HEK293 (cell line): ENCODE results near the gene SLC7A6.
A peak's percentile ranks its signal among the peaks of the same experiment; 100 is the strongest.

Experiments used
- CTCF ChIA-PET: fragments of 350-600 bp; formaldehyde crosslinking; extraction: SDS; loops from one replicate; lab custom pipeline; 2021; ENCODE audit warnings: antibody characterized with exemption; lab: Yijun Ruan, JAX
- POLR2A ChIA-PET: fragments of 300-600 bp; formaldehyde crosslinking; extraction: SDS; loops from one replicate; lab custom pipeline; 2020; ENCODE audit warnings: antibody characterized with exemption, inconsistent platforms; lab: Yijun Ruan, JAX
- H3K27ac ChIP-seq: fragments of 200-500 bp; sonication (Bioruptor generic); 2 replicates; pipeline ENCODE4 v1.5.1; 2014; ENCODE audit warnings: low read depth, low read length, control low read depth, inconsistent platforms; ENCODE audit errors: extremely low read depth
- H3K36me3 ChIP-seq, 2 experiments: fragments of 200-500 bp in 1 of 2; sonication (Bioruptor generic) in 1 of 2; 1 replicate in 1 of 2; 2 replicates in 1 of 2; pipeline ENCODE4 v1.5.1; 2014 to 2017; ENCODE audit warnings: inconsistent platforms in 2 of 2, low read length in 2 of 2; ENCODE audit not compliant: control insufficient read depth in 2 of 2, insufficient read depth in 1 of 2
- H3K4me1 ChIP-seq: fragments of 200-500 bp; sonication (Bioruptor generic); 2 replicates; pipeline ENCODE4 v1.5.1; 2014; ENCODE audit warnings: mild to moderate bottlenecking, low read length, inconsistent platforms; ENCODE audit not compliant: control insufficient read depth, insufficient read depth
- H3K4me3 ChIP-seq: 2 replicates; pipeline ENCODE4 v1.5.1; 2011; ENCODE audit warnings: low read depth, mild to moderate bottlenecking, control low read depth, low read length, moderate library complexity
- H3K9me3 ChIP-seq: fragments of 200-500 bp; sonication (Bioruptor generic); 2 replicates; pipeline ENCODE4 v1.5.1; 2014; ENCODE audit warnings: low read depth, low read length, inconsistent platforms; ENCODE audit not compliant: control insufficient read depth, insufficient read depth
- HOXD13 ChIP-seq: sonication (generic); formaldehyde crosslinking; IDR thresholded peaks from 2 replicates; pipeline ENCODE4 v1.8.0; 2022; ENCODE audit warnings: missing genetic modification reagents, borderline replicate concordance
- KLF16 ChIP-seq: fragments of 450-650 bp; formaldehyde crosslinking; IDR thresholded peaks from 2 replicates; pipeline ENCODE4 v1.5.1; 2017; ENCODE audit warnings: missing biosample characterization, missing genetic modification characterization
- MZF1 ChIP-seq: fragments of 450-650 bp; formaldehyde crosslinking; IDR thresholded peaks from 2 replicates; pipeline ENCODE4 v1.5.1; 2017; ENCODE audit warnings: missing biosample characterization, missing genetic modification characterization, borderline replicate concordance
- SP7 ChIP-seq: fragments of 450-650 bp; formaldehyde crosslinking; IDR thresholded peaks from 2 replicates; pipeline ENCODE4 v1.5.1; 2016; ENCODE audit warnings: missing biosample characterization, missing genetic modification characterization
- YY1 ChIP-seq: fragments of 450-650 bp; formaldehyde crosslinking; IDR thresholded peaks from 2 replicates; pipeline ENCODE4 v1.5.1; 2018; ENCODE audit warnings: missing biosample characterization, missing genetic modification characterization
- ZBTB20 ChIP-seq: fragments of 450-650 bp; formaldehyde crosslinking; IDR thresholded peaks from 2 replicates; pipeline ENCODE4 v1.5.1; 2016; ENCODE audit warnings: missing biosample characterization, missing genetic modification characterization
- ZNF335 ChIP-seq: fragments of 450-650 bp; formaldehyde crosslinking; conservative IDR thresholded peaks from 2 replicates; pipeline ENCODE4 v1.5.1; 2016; ENCODE audit warnings: missing biosample characterization, missing genetic modification characterization
- ZNF600 ChIP-seq: fragments of 450-650 bp; formaldehyde crosslinking; IDR thresholded peaks from 2 replicates; pipeline ENCODE4 v1.5.1; 2016; ENCODE audit warnings: missing biosample characterization, missing genetic modification characterization
- ZNF621 ChIP-seq: fragments of 450-650 bp; formaldehyde crosslinking; IDR thresholded peaks from 2 replicates; pipeline ENCODE4 v1.5.1; 2017; ENCODE audit warnings: missing biosample characterization, missing genetic modification characterization
- ZNF707 ChIP-seq: fragments of 450-650 bp; formaldehyde crosslinking; IDR thresholded peaks from 2 replicates; pipeline ENCODE4 v1.5.1; 2016; ENCODE audit warnings: missing biosample characterization, missing genetic modification characterization
- ZXDB ChIP-seq: fragments of 450-650 bp; formaldehyde crosslinking; IDR thresholded peaks from 2 replicates; pipeline ENCODE4 v1.5.1; 2016; ENCODE audit warnings: missing biosample characterization, missing genetic modification characterization
- TF ChIP-seq, protein P1 (sequence below): fragments of 450-650 bp; formaldehyde crosslinking; IDR thresholded peaks from 2 replicates; pipeline ENCODE4 v1.5.1; 2016; ENCODE audit warnings: missing biosample characterization, missing genetic modification characterization
- TF ChIP-seq, protein P2 (sequence below): fragments of 450-650 bp; formaldehyde crosslinking; IDR thresholded peaks from 2 replicates; pipeline ENCODE4 v1.5.1; 2017; ENCODE audit warnings: missing biosample characterization, mild to moderate bottlenecking, missing genetic modification characterization, moderate library complexity
- TF ChIP-seq, protein P3 (sequence below): fragments of 450-650 bp; formaldehyde crosslinking; IDR thresholded peaks from 2 replicates; pipeline ENCODE4 v1.5.1; 2016; ENCODE audit warnings: missing biosample characterization, missing genetic modification characterization, borderline replicate concordance
- TF ChIP-seq, protein P4 (sequence below): fragments of 450-650 bp; formaldehyde crosslinking; IDR thresholded peaks from 2 replicates; pipeline ENCODE4 v1.5.1; 2016; ENCODE audit warnings: missing biosample characterization, missing genetic modification characterization

The SLC7A6 gene

DNA sequence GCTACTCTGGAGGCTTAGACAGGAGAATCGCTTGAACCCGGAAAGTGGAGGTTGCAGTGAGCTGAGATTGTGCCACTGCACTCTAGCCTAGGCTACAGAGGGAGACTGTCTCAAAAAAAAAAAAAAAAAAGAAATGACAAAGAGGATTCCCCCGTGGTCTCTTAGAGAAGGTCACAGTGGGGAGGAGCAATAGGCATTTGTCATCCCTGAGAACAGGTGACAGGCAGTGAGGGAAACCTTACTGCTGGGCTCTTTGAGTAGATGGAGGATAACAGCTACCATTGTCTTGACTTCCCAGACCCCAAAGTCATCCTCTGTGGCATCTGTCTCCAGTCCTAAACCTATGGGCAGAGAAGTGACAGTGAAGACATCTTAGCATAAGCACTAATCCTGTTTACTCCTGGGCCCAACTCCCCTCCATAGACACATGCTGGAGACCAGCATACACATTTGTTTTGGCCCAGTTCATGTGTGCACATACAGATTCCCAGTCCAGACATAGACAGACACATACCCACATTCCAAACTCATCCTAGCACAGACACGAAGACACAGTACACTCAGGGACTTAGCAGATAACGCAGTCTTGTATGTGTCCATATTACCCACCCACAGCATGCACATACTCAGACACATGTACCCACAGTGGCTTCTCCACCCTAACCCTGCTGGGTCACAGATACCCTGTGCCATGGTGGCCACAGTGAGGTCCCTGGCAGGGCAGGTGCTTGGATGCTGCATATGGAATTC is 31.1 kb upstream of the SLC7A6 start:
- no peaks in the 10 kb centered on the region for H3K9me3 ChIP-seq
- POLR2A ChIA-PET: interaction anchor here (2.2 kb wide), 1 partner anchor 147 kb away, joined by 7 read pairs; the partner anchor contains the start of gene NFATC3
- TF ChIP-seq ZBTB20 (tag by site-specific recombination) (peak; percentile 53), MZF1 (no peak)
- TF ChIP-seq, all 188 proteins: peak for 1
- no peak overlapping the region for H3K27ac ChIP-seq
- peaks cover 7% of the 10 kb centered on the region; the same call in 1 of the 2 replicates for H3K4me1 ChIP-seq
- H3K36me3 ChIP-seq: peaks cover 0 to 45% of the 10 kb centered on the region in 2 experiments; a peak in 1 of 3 replicates
- CTCF ChIA-PET: no interaction called here
- H3K4me3 ChIP-seq: no peak overlapping the region

DNA sequence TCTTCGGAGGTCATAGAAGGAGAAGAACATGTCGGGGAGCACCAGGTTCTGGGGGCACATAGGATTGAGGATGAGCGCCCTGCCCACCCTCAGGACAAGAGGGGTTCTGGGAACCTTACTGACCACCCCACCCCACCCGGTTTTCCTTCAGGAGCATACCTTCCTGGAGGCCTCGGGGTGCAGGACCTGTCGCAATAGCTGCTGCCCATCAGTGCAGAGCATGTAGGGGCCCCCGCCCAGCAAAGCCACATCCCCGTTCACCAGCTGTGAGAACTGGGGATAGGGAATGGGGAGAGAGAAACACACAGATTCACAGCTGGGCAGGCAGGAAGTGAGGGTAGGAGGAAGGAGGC is 30.5 kb upstream of the SLC7A6 start:
- no peak overlapping the region for H3K4me3 ChIP-seq
- peaks cover 7% of the 10 kb centered on the region; the same call in 1 of the 2 replicates for H3K4me1 ChIP-seq
- no peak overlapping the region for H3K27ac ChIP-seq
- H3K9me3 ChIP-seq: no peaks in the 10 kb centered on the region
- TF ChIP-seq, protein P1, sequence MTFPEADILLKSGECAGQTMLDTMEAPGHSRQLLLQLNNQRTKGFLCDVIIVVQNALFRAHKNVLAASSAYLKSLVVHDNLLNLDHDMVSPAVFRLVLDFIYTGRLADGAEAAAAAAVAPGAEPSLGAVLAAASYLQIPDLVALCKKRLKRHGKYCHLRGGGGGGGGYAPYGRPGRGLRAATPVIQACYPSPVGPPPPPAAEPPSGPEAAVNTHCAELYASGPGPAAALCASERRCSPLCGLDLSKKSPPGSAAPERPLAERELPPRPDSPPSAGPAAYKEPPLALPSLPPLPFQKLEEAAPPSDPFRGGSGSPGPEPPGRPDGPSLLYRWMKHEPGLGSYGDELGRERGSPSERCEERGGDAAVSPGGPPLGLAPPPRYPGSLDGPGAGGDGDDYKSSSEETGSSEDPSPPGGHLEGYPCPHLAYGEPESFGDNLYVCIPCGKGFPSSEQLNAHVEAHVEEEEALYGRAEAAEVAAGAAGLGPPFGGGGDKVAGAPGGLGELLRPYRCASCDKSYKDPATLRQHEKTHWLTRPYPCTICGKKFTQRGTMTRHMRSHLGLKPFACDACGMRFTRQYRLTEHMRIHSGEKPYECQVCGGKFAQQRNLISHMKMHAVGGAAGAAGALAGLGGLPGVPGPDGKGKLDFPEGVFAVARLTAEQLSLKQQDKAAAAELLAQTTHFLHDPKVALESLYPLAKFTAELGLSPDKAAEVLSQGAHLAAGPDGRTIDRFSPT (tag by site-specific recombination): no peak
- no peak for TF ChIP-seq SP7 (tag by site-specific recombination)
- no peak for TF ChIP-seq HOXD13
- TF ChIP-seq, protein P2, sequence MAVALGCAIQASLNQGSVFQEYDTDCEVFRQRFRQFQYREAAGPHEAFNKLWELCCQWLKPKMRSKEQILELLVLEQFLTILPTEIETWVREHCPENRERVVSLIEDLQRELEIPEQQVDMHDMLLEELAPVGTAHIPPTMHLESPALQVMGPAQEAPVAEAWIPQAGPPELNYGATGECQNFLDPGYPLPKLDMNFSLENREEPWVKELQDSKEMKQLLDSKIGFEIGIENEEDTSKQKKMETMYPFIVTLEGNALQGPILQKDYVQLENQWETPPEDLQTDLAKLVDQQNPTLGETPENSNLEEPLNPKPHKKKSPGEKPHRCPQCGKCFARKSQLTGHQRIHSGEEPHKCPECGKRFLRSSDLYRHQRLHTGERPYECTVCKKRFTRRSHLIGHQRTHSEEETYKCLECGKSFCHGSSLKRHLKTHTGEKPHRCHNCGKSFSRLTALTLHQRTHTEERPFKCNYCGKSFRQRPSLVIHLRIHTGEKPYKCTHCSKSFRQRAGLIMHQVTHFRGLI (tag by site-specific recombination): no peak
- TF ChIP-seq ZNF707 (tag by site-specific recombination): no peak
- TF ChIP-seq, protein P3, sequence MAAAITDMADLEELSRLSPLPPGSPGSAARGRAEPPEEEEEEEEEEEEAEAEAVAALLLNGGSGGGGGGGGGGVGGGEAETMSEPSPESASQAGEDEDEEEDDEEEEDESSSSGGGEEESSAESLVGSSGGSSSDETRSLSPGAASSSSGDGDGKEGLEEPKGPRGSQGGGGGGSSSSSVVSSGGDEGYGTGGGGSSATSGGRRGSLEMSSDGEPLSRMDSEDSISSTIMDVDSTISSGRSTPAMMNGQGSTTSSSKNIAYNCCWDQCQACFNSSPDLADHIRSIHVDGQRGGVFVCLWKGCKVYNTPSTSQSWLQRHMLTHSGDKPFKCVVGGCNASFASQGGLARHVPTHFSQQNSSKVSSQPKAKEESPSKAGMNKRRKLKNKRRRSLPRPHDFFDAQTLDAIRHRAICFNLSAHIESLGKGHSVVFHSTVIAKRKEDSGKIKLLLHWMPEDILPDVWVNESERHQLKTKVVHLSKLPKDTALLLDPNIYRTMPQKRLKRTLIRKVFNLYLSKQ (tag by site-specific recombination): no peak
- TF ChIP-seq ZXDB: no peak
- TF ChIP-seq ZNF600 (tag by site-specific recombination): no peak
- TF ChIP-seq, protein P4, sequence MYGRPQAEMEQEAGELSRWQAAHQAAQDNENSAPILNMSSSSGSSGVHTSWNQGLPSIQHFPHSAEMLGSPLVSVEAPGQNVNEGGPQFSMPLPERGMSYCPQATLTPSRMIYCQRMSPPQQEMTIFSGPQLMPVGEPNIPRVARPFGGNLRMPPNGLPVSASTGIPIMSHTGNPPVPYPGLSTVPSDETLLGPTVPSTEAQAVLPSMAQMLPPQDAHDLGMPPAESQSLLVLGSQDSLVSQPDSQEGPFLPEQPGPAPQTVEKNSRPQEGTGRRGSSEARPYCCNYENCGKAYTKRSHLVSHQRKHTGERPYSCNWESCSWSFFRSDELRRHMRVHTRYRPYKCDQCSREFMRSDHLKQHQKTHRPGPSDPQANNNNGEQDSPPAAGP (tag by site-specific recombination): no peak
- no peak for TF ChIP-seq KLF16 (tag by site-specific recombination)
- no peak for TF ChIP-seq YY1 (tag by site-specific recombination)
- no peak for TF ChIP-seq ZNF621 (tag by site-specific recombination)
- TF ChIP-seq ZNF335 (tag by site-specific recombination): no peak
- peaks cover 0 to 42% of the 10 kb centered on the region in 2 experiments; a peak in 1 of 3 replicates for H3K36me3 ChIP-seq
- CTCF ChIA-PET: interaction anchor here (0.8 kb wide), 1 partner anchor 160 kb away, joined by 3 read pairs; no protein-coding TSS in a partner anchor
- POLR2A ChIA-PET: interaction anchor here (2.2 kb wide), 1 partner anchor 148 kb away, joined by 7 read pairs; the partner anchor contains the start of gene NFATC3
